Left lung (tissue), 10 donors: ENCODE data around the gene IDUA. TPM values are rescaled to one million over a fixed set of nuclear protein-coding genes. Genes with fewer than 3 reads are reported as not detected.

Experiments used
- ATAC-seq: fragments of 200-7000 bp; cut with Tn5 transposase; one replicate; pipeline ENCODE4 v1.9.1; 2020; ENCODE audit warnings: moderate library complexity
- DNase-seq, 4 donors: peaks; one replicate each; pipeline ENCODE4 v3.0.0-alpha.2; 2013 to 2020
- H3K27ac ChIP-seq, 2 donors: fragments of 200-600 bp; sonication (generic) in 1 of 2; one replicate each; pipeline versions ENCODE4 v1.5.0 to v1.8.0; 2020 to 2021
- H3K27me3 ChIP-seq, 2 donors: fragments of 200-600 bp; sonication (generic) in 1 of 2; one replicate each; pipeline versions ENCODE4 v1.5.0 to v1.8.0; 2020 to 2021
- H3K36me3 ChIP-seq, 2 donors: fragments of 200-600 bp; sonication (generic) in 1 of 2; one replicate each; pipeline versions ENCODE4 v1.5.0 to v1.8.0; 2020 to 2021
- H3K4me1 ChIP-seq, 2 donors: fragments of 200-600 bp; one replicate each; pipeline ENCODE4 v1.8.0; 2021
- H3K4me3 ChIP-seq, 2 donors: fragments of 200-600 bp; sonication (generic) in 1 of 2; one replicate each; pipeline versions ENCODE4 v1.5.0 to v1.8.0; 2020 to 2021; ENCODE audit warnings: mild to moderate bottlenecking in 1 of 2
- H3K9me3 ChIP-seq, 2 donors: fragments of 200-600 bp; sonication (generic) in 1 of 2; one replicate each; pipeline versions ENCODE4 v1.5.0 to v1.8.0; 2020 to 2021
- intact Hi-C, 2 donors: fragments of 100-400 bp; cut with DNase I; formaldehyde crosslinking; loops; one replicate each; pipeline versions ENCODE4 v1.11.2 to v1.14.2; 2022
- polyA plus RNA-seq, 6 donors: library from polyadenylated mRNA; unstranded; fragments of 120-200 nt; gene quantifications; one replicate each; pipeline ENCODE4 v1.2.1, GENCODE V29; 2013; ENCODE audit not compliant: insufficient read length in 6 of 6
- total RNA-seq, 2 donors: library from RNA; stranded (reverse); fragmentation: NEBNext Ultra II Directional; extraction: Animal tissue kit (Norgen Biotek cat#: 25700); gene quantifications; one replicate each; pipeline ENCODE4 v1.2.1, GENCODE V29; 2021
- TF ChIP-seq, protein P1 (sequence below), 2 donors: fragments of 200-600 bp; sonication (generic) in 1 of 2; IDR thresholded peaks; one replicate each; pipeline versions ENCODE4 v1.5.0 to v1.8.0; 2021; ENCODE audit warnings: antibody characterized with exemption in 2 of 2
- donor health status: DM: no; HTN: yes; CAD: no.
- donor health status: DM: no; HTN: no; CAD: no.

Gene IDUA
- total and polyA plus RNA-seq, 8 donors, result 10.1 to 46.8 (median 19.1) TPM

DNA sequence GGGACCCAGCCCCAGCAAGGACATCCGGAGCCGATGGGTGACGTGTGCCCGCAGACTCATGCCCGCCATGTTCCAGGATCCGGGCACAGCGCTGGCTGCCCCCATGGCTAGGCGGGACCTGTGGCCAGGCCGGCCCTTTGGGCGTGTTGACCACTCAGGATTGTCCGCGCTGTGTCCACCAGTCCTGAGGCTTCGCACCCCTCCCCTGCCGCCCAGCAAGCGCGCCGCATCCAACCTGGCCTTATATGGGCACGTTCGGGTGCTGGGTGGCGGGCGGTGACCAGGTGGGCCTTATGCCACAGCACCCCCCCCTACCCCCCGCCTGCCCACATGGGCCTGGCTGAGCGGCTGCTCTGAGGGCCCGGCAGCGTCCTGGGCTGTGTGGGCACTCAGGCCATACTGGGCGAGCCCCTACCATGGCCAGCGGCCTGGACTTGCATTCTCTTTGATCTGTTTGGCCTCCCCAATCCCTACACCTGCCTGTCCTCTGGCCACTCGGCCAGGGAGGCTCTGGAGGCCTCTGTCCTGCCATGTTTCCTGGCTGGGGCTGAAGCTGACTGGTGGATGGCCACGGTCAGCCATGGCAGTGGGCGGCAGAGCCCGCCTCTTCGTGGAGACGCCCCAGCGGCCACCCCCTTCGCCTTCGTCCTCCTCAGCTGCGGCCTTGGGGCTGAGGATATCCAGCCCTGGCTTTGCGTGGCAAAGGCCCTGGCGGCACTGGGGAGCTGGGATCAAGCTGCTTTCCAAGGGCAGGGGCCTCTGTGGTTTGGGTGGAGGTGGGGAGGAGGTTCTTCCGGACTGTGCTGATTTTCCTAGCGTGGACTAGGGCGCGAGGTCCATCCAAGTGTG, 26.6 kb downstream of the IDUA start:
- Histone ChIP-seq H3K9me3 (no peaks in the 10 kb centered on the region), H3K36me3 (no peaks in the 10 kb centered on the region), H3K27ac (no peak overlapping the region), H3K4me3 (no peak overlapping the region), H3K4me1 (peaks cover 15 to 29% of the 10 kb centered on the region in 2 donors), H3K27me3 (peaks cover 6 to 27% of the 10 kb centered on the region in 2 donors)
- TF ChIP-seq, protein P1, sequence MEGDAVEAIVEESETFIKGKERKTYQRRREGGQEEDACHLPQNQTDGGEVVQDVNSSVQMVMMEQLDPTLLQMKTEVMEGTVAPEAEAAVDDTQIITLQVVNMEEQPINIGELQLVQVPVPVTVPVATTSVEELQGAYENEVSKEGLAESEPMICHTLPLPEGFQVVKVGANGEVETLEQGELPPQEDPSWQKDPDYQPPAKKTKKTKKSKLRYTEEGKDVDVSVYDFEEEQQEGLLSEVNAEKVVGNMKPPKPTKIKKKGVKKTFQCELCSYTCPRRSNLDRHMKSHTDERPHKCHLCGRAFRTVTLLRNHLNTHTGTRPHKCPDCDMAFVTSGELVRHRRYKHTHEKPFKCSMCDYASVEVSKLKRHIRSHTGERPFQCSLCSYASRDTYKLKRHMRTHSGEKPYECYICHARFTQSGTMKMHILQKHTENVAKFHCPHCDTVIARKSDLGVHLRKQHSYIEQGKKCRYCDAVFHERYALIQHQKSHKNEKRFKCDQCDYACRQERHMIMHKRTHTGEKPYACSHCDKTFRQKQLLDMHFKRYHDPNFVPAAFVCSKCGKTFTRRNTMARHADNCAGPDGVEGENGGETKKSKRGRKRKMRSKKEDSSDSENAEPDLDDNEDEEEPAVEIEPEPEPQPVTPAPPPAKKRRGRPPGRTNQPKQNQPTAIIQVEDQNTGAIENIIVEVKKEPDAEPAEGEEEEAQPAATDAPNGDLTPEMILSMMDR (IDR thresholded peaks at IDR 0.05), result no peak
- intact Hi-C loops, result no loop called here
- DNase-seq (no peak), ATAC-seq (no peak)

DNA sequence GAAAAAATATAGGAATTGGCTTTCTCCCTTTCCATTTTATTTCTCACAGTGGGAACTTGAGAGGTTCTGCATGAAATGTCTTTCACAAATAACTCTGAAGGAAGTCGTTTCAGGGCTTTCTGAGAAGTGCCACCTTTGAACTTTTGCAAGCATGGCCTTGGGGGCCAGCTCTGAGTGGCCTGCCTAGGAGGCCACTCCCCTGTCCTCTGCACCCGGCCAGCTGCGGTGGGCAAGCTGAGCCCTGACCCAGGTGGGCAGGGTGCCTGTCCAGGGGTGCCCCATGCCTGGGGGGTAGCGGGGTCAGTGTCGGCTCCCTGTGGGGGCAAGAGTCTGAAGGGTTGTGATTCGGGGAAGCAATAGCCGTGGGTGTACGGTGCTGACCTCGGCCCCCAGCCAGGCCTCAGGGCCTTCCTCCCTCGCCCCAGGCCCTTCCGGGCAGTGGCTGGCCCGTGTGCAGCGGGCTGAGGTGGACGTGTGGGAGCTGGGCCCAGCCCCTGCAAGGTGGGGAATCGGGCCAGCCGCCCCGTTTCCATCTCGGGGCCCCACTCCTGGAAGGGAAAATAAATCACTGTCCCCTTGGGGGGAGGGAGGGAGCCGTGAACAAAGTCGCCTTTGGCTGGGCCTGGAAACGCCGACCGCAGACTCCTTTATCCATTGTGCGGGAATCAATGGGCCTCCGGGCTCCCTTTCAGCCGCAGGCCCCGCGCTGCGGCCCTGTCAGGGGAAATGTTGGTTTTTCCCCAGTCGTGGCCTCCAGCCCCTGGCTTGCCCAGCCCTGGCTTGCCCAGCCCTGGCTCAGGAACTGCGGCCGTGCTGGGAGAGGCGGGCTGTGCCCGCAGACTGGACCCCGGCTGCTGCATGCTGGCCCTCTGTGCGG, 27.7 kb downstream of the IDUA start:
- H3K4me1 ChIP-seq, result peaks cover 11 to 22% of the 10 kb centered on the region in 2 donors
- intact Hi-C loops, result no loop called here
- no peaks in the 10 kb centered on the region for H3K9me3 ChIP-seq
- H3K4me3 ChIP-seq, result no peak overlapping the region
- peaks cover 0 to 19% of the 10 kb centered on the region in 2 donors for H3K27me3 ChIP-seq
- TF ChIP-seq, protein P1 (IDR thresholded peaks at IDR 0.05), result no peak
- no peak overlapping the region for H3K27ac ChIP-seq
- H3K36me3 ChIP-seq, result no peaks in the 10 kb centered on the region
- DNase-seq (no peak), ATAC-seq (no peak)

DNA sequence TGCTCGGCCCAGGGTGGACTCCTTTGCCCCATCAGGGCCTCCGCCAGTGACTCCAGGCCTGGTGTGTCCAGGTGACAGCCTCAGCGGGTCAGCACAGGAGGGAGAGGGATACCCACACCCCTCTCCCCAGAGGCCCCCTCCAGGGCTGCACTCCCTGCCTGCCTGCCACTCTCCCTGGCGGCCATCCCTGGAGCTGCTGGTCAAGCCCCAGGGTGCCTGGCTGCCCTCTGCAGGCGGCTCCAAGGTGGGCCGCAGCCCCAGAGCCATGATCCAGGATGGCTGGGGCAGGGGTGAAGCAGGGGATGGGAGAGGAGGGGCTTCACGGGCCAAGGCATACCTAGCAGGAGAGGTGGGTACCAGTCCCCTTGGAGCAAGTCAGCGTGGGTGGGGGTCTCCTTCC, 28.3 kb downstream of the IDUA start:
- H3K36me3 ChIP-seq, result no peaks in the 10 kb centered on the region
- DNase-seq (no peak), ATAC-seq (no peak)
- H3K27ac ChIP-seq, result no peak overlapping the region
- peaks cover 0 to 15% of the 10 kb centered on the region in 2 donors for H3K27me3 ChIP-seq
- intact Hi-C loops, result no loop called here
- no peaks in the 10 kb centered on the region for H3K9me3 ChIP-seq
- TF ChIP-seq, protein P1 (IDR thresholded peaks at IDR 0.05), result no peak
- peaks cover 8 to 18% of the 10 kb centered on the region in 2 donors for H3K4me1 ChIP-seq
- no peak overlapping the region for H3K4me3 ChIP-seq

DNA sequence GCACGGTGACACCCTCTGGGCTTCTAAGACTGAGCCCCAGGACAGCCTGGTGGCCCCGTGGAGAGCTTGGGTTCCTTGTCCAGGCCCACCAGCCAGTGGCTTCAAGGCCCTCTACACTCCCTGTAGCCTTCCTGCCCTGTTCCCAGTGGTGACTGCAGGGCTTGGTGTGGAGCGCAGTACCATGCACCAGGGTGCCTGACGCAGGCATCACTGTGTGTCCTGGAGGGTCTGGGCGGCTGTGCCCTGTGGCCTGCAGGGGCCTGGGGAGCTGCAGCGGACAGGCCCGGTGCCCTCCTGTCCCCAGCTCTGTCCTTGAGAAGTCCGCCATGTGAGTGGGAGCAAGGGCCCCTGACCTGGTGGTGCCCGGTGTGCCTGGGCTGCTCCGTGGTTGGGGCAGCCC, 28.9 kb downstream of the IDUA start:
- Histone ChIP-seq H3K36me3 (no peaks in the 10 kb centered on the region), H3K4me1 (peaks cover 3 to 12% of the 10 kb centered on the region in 2 donors), H3K27ac (no peak overlapping the region), H3K9me3 (no peaks in the 10 kb centered on the region), H3K4me3 (no peak overlapping the region), H3K27me3 (peaks cover 0 to 10% of the 10 kb centered on the region in 2 donors)
- DNase-seq (no peak), ATAC-seq (no peak)
- TF ChIP-seq, protein P1 (IDR thresholded peaks at IDR 0.05), result no peak
- intact Hi-C loops, result no loop called here

DNA sequence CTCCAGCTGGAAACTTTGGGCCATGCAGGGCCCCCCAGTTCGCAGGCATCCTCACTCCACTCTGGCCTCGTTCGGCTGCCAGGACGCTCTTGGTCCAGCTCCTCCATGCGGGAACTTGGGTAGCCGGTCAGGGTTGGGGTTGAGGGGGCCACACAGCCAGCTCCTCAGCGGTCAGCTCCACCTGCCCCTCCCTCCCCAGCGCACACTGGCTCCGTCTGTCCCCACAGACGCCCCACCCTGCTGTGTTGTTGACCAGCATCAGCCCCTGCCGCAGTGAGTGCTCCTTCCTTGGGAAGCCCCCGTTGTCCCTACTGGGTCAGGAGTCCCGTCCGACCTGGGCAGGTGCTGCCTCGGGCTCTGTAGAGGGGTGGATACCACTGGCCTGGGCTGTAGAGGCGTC, 30.4 kb downstream of the IDUA start:
- ATAC-seq, result no peak
- H3K4me3 ChIP-seq, result no peak overlapping the region
- intact Hi-C loops, result no loop called here
- H3K36me3 ChIP-seq, result no peaks in the 10 kb centered on the region
- H3K27ac ChIP-seq, result no peak overlapping the region
- no peak for DNase-seq
- TF ChIP-seq, protein P1 (IDR thresholded peaks at IDR 0.05), result no peak
- H3K27me3 ChIP-seq, result peaks cover 0 to 7% of the 10 kb centered on the region in 2 donors
- no peaks in the 10 kb centered on the region for H3K9me3 ChIP-seq
- peaks cover 0 to 7% of the 10 kb centered on the region in 2 donors for H3K4me1 ChIP-seq
